GM18505 (cell line): ENCODE measurements around the gene MGRN1.

Experiments used
- ATAC-seq: cut with Tn5 transposase; IDR thresholded peaks from one replicate; pipeline ENCODE4 v1.9.1; 2021; ENCODE audit not compliant: unreplicated experiment
- POLR2A ChIP-seq: IDR thresholded peaks from 4 replicates; pipeline ENCODE4 v1.6.1; 2011; ENCODE audit warnings: borderline replicate concordance; ENCODE audit not compliant: insufficient read depth, insufficient read length; ENCODE audit errors: extremely low read depth

MGRN1 gene

GRCh38 chr16:4697848-4698291 is 73.2 kb downstream of the MGRN1 start:
- ATAC-seq = no peak
- TF ChIP-seq POLR2A = no peak

- ATAC-seq = no peak
- TF ChIP-seq POLR2A = no peak
Observed at GRCh38 chr16:4698321-4699045, 73.9 kb downstream of the MGRN1 start.

GRCh38 chr16:4699046-4699556 is 74.5 kb downstream of the MGRN1 start:
- no peak for ATAC-seq
- no peak for TF ChIP-seq POLR2A

- TF ChIP-seq POLR2A = no peak
Observed at GRCh38 chr16:4700380-4700996, 75.9 kb downstream of the MGRN1 start.

GRCh38 chr16:4700997-4701743 is 76.5 kb downstream of the MGRN1 start:
- ATAC-seq = no peak
- TF ChIP-seq POLR2A = no peak

More at GRCh38 chr16:4700380-4700996, 75.9 kb downstream of the MGRN1 start:
- no peak for ATAC-seq

GRCh38 chr16:4701791-4702465 is 77.3 kb downstream of the MGRN1 start:
- ATAC-seq = no peak
- TF ChIP-seq POLR2A = no peak

GRCh38 chr16:4702466-4702808 is 77.8 kb downstream of the MGRN1 start:
- no peak for TF ChIP-seq POLR2A
- ATAC-seq = no peak

- no peak for TF ChIP-seq POLR2A
- no peak for ATAC-seq
Observed at GRCh38 chr16:4703906-4704305, 79.3 kb downstream of the MGRN1 start.

DNA sequence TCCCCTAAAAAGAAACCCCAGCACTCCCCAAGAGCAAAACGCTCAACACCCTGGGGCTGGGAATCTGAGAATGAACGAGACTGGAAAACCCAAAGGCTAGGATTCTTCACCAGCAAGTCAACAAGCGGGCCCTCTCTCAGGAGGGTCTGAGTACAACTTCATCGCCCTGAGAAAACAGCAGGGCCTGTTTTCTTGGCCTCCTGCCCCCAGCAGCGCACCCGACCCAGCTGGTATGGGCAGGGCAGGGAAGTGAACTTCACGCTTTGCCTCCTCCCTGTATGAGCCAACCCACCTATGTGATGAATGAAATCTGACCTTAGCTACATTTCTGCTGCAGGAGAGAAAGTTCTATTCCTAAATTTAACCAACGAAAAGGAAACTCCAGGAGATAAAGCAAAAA is 79.9 kb downstream of the MGRN1 start:
- TF ChIP-seq POLR2A = no peak
- ATAC-seq = no peak

- no peak for TF ChIP-seq POLR2A
Observed at GRCh38 chr16:4704913-4705312, 80.3 kb downstream of the MGRN1 start.

DNA sequence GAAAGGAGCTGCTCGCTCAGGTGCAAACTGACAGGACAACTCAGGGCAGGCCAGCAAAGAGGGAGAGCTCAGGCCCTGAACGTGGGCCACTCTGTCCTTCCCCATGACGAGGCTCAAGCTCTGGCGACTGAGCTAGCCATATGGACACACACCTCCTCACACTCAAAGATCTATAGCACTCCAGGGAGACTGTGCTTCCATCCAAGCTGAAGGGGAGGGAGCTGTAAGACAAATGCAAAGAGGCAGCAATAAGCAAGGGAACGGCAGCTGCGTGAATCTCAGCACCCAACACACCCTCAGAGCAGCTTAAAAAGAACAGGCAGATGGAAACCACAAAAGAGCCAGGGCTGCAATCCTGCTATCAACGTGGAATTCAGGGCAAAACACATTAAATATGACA is 82.2 kb downstream of the MGRN1 start:
- ATAC-seq = no peak
- no peak for TF ChIP-seq POLR2A

More at GRCh38 chr16:4704913-4705312, 80.3 kb downstream of the MGRN1 start:
- no peak for ATAC-seq

DNA sequence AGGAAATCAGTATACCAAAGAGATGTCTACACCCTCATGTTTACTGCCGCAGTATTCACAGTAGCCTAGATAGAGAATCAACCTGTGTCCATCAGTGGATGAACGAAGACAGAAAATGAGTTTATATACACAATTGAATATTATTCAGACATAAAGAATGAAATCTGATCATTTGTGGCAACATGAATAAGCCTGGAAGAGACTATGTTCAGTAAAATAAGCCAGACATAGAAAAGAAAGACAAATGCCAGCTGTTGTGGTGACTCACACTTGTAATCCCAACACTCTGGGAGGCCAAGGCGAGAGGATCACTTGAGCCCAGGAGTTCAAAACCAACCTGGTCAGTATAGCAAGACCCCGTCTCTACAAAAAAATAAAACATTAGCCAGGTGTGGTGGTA is 84.9 kb downstream of the MGRN1 start:
- ATAC-seq = no peak
- no peak for TF ChIP-seq POLR2A
